Measurements from ENCODE around the gene PIH1D1.
"Not testable (repeated sequence)": the region's sequence is repeated elsewhere in the genome, so short reads cannot be mapped to it uniquely, and the experiment has no call there.

PIH1D1 gene

DNA sequence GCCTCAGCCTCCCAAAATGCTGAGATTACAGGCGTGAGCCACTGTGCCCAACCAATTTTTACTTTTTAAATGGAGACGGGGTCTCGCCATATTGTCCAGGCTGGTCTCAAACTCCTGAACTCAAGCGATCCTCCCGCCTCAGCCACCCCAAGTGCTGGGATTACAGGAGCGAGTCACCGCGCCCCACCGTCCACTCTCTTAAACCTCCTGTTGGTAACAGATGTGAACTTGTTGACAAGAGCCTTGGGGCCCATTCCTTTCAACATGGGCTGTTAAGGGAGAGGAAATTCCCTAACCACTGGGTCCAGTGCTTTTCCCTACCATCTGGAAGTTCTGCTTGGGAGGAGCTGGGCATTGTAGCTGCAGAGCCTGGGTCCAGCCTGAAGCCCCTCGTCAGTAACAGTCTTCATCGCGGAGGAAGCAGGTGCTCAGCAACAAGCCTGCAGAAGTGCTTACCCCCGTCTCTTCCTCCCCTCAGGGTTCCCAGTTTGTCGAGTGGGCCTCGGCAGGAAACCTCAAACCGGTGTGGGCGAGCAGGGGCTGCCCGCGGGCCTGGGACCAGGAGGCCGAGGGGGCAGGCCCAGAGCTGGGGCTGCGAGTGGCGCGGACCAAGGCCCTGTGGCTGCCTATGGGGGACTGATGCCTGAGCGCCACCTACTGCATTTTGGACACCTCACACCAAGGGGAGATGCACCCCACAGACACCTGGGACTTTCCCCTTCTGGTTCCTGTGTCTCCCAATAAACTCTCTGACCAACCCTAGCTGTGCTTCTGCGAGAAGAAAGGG is 18.4 kb upstream of the PIH1D1 start:
- H3K27ac ChIP-seq (ENCODE audit: insufficient read depth, low read length, poor library complexity, severe bottlenecking) = peak overlapping the region; percentile 93
- DNase-seq = peak; percentile 71 to 83 (median 77)
- no peak overlapping the region for H3K4me3 ChIP-seq (ENCODE audit: insufficient read depth, low read depth, low read length, poor library complexity, severe bottlenecking)
- peaks cover 14% of the 10 kb centered on the region for H3K36me3 ChIP-seq (ENCODE audit: control insufficient read depth, insufficient read depth, low read length)
- no peaks in the 10 kb centered on the region for H3K27me3 ChIP-seq (replicated peaks; ENCODE audit: control insufficient read depth, insufficient read depth, low read length, poor library complexity, severe bottlenecking)
- no peaks in the 10 kb centered on the region for H3K9me3 ChIP-seq (ENCODE audit: control insufficient read depth, low read length)
- H3K4me1 ChIP-seq (ENCODE audit: control insufficient read depth, insufficient read depth, low read length, poor library complexity, severe bottlenecking) = peaks cover 55% of the 10 kb centered on the region

DNA sequence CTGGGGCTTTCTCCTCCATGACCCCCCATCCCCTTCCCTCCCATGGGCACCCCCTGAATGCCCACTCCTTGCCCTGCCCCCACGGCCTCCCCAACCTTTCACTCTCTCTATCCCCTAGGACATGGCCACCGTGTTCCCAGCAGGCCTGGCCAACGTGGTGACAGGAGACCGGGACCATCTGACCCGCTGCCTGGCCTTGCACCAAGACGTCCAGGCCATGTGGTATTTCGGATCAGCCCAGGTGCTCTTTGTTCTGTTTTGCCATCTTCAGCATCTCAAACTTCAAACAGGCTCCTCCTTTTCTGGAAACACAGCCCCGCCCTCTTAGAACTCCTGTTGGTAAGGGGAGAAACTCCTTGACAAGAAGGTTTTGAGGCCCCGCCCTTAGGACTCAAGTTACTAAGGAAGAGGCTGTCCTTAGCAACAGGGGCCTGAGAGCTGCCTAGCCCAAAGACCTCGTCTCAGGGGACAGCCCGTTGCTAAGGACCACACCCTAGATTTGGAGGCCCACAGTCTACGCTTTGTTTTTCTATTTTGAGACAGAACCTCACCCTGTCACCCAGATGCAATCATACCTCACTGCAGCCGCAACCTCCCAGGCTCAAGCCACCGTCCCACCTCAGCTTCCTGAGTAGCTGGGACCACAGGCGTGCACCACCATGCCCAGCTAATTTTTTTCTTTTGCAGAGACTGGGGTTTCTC is 17.3 kb upstream of the PIH1D1 start:
- peak overlapping the region; percentile 23 for H3K4me3 ChIP-seq (ENCODE audit: insufficient read depth, low read depth, low read length, poor library complexity, severe bottlenecking)
- DNase-seq = peak; percentile 90 to 94 (median 93)
- H3K9me3 ChIP-seq (ENCODE audit: control insufficient read depth, low read length) = no peaks in the 10 kb centered on the region
- peaks cover 55% of the 10 kb centered on the region for H3K4me1 ChIP-seq (ENCODE audit: control insufficient read depth, insufficient read depth, low read length, poor library complexity, severe bottlenecking)
- H3K27me3 ChIP-seq (replicated peaks; ENCODE audit: control insufficient read depth, insufficient read depth, low read length, poor library complexity, severe bottlenecking) = no peaks in the 10 kb centered on the region
- H3K36me3 ChIP-seq (ENCODE audit: control insufficient read depth, insufficient read depth, low read length) = peaks cover 24% of the 10 kb centered on the region
- peak overlapping the region; percentile 93 for H3K27ac ChIP-seq (ENCODE audit: insufficient read depth, low read length, poor library complexity, severe bottlenecking)

DNA sequence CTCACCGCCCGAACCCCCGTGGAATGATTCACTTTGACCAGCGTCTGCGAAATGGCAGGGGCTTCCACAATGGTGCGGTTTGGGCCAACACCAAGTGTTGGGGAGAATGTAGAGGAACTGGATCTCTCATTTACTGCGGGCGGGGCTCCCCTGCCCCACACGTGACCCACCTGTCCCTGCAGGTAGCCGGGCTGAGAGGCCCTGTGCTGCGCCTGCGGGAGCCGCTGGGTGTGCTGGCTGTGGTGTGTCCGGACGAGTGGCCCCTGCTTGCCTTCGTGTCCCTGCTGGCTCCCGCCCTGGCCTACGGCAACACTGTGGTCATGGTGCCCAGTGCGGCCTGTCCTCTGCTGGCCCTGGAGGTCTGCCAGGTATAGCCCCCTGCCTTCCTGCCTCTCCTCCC is 16.6 kb upstream of the PIH1D1 start:
- H3K27ac ChIP-seq (ENCODE audit: insufficient read depth, low read length, poor library complexity, severe bottlenecking) = peak overlapping the region; percentile 93

DNA sequence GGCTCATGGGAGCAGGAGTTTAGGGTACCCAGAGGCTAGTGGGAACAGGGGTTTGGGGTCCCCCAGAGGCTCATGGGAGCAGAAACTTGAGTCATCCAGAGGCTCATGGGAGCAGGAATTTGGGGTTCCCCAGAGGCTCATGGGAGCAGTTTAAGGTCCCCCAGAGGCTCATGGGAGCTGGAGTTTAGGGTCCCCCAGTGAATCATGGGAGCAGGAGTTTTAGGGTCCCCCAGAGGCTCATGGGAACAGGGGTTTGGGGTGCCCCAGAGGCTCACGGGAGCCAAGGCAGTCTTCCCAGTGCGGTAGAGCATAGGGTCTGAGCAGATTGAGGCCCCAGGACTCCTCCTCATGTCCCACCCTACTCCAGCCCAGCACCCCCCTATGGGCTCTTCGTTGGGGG is 13.8 kb upstream of the PIH1D1 start:
- no peaks in the 10 kb centered on the region for H3K27me3 ChIP-seq (replicated peaks; ENCODE audit: control insufficient read depth, insufficient read depth, low read length, poor library complexity, severe bottlenecking)
- H3K36me3 ChIP-seq (ENCODE audit: control insufficient read depth, insufficient read depth, low read length) = peaks cover 31% of the 10 kb centered on the region
- H3K4me1 ChIP-seq (ENCODE audit: control insufficient read depth, insufficient read depth, low read length, poor library complexity, severe bottlenecking) = peaks cover 27% of the 10 kb centered on the region
- no peak overlapping the region for H3K4me3 ChIP-seq (ENCODE audit: insufficient read depth, low read depth, low read length, poor library complexity, severe bottlenecking)
- DNase-seq = no peak
- H3K27ac ChIP-seq (ENCODE audit: insufficient read depth, low read length, poor library complexity, severe bottlenecking) = peak overlapping the region; percentile 55
- H3K9me3 ChIP-seq (ENCODE audit: control insufficient read depth, low read length) = no peaks in the 10 kb centered on the region

More for the DNA sequence above, 16.6 kb upstream of the PIH1D1 start:
- Histone ChIP-seq H3K36me3 (ENCODE audit: control insufficient read depth, insufficient read depth, low read length) (peaks cover 26% of the 10 kb centered on the region), H3K4me1 (ENCODE audit: control insufficient read depth, insufficient read depth, low read length, poor library complexity, severe bottlenecking) (peaks cover 48% of the 10 kb centered on the region), H3K4me3 (ENCODE audit: insufficient read depth, low read depth, low read length, poor library complexity, severe bottlenecking) (peak overlapping the region; percentile 23), H3K9me3 (ENCODE audit: control insufficient read depth, low read length) (no peaks in the 10 kb centered on the region), H3K27me3 (replicated peaks; ENCODE audit: control insufficient read depth, insufficient read depth, low read length, poor library complexity, severe bottlenecking) (no peaks in the 10 kb centered on the region)
- DNase-seq = no peak

DNA sequence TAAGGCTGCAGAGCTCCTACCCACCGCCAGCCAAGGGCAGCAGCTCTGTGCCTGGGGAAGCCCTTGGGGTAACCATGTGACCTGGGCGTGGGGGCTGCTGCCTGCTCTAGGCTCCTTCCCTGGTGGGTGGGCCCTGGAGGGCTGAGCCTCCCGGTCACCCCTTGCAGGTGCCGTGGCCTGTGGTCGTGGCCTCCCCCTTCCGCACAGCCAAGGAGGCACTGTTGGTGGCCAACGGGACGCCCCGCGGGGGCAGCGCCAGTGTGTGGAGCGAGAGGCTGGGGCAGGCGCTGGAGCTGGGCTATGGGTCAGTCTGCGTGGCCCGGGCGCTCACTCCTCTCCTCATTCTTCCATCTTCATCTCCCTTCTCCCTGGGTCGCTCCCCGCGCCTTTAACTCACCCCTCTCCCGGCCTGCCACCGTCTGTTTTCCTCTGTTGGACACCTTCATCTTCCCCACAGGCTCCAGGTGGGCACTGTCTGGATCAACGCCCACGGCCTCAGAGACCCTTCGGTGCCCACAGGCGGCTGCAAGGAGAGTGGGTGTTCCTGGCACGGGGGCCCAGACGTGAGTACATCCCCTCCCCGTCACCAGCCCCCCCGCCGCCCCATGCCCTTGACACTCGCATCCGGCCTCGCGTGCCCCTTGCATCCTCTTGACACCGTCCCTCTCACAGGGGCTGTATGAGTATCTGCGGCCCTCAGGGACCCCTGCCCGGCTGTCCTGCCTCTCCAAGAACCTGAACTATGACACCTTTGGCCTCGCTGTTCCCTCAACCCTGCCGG is 12.5 kb upstream of the PIH1D1 start:
- H3K4me1 ChIP-seq (ENCODE audit: control insufficient read depth, insufficient read depth, low read length, poor library complexity, severe bottlenecking) = peaks cover 17% of the 10 kb centered on the region
- no peaks in the 10 kb centered on the region for H3K27me3 ChIP-seq (replicated peaks; ENCODE audit: control insufficient read depth, insufficient read depth, low read length, poor library complexity, severe bottlenecking)
- H3K9me3 ChIP-seq (ENCODE audit: control insufficient read depth, low read length) = no peaks in the 10 kb centered on the region
- no peak overlapping the region for H3K27ac ChIP-seq (ENCODE audit: insufficient read depth, low read length, poor library complexity, severe bottlenecking)
- no peak for DNase-seq
- H3K36me3 ChIP-seq (ENCODE audit: control insufficient read depth, insufficient read depth, low read length) = peaks cover 39% of the 10 kb centered on the region
- no peak overlapping the region for H3K4me3 ChIP-seq (ENCODE audit: insufficient read depth, low read depth, low read length, poor library complexity, severe bottlenecking)

DNA sequence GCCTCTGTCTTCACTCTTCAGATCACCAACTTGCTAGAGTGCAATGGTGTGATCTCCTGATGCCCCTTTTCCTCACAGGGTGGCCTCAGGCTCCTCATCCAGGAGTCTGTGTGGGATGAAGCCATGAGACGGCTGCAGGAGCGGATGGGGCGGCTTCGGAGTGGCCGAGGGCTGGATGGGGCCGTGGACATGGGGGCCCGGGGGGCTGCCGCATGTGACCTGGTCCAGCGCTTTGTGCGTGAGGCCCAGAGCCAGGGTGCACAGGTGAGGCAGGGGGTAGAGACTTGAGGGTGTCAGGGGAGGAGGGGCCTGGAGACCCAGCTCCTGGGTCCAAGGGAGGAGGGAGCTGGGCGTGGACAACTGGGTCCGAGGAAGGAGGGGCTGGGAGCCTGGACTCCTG is 10.9 kb upstream of the PIH1D1 start:
- DNase-seq = no peak
- Histone ChIP-seq H3K9me3 (ENCODE audit: control insufficient read depth, low read length) (no peaks in the 10 kb centered on the region), H3K36me3 (ENCODE audit: control insufficient read depth, insufficient read depth, low read length) (peaks cover 39% of the 10 kb centered on the region), H3K27ac (ENCODE audit: insufficient read depth, low read length, poor library complexity, severe bottlenecking) (no peak overlapping the region), H3K27me3 (replicated peaks; ENCODE audit: control insufficient read depth, insufficient read depth, low read length, poor library complexity, severe bottlenecking) (no peaks in the 10 kb centered on the region), H3K4me3 (ENCODE audit: insufficient read depth, low read depth, low read length, poor library complexity, severe bottlenecking) (no peak overlapping the region), H3K4me1 (ENCODE audit: control insufficient read depth, insufficient read depth, low read length, poor library complexity, severe bottlenecking) (peaks cover 11% of the 10 kb centered on the region)

DNA sequence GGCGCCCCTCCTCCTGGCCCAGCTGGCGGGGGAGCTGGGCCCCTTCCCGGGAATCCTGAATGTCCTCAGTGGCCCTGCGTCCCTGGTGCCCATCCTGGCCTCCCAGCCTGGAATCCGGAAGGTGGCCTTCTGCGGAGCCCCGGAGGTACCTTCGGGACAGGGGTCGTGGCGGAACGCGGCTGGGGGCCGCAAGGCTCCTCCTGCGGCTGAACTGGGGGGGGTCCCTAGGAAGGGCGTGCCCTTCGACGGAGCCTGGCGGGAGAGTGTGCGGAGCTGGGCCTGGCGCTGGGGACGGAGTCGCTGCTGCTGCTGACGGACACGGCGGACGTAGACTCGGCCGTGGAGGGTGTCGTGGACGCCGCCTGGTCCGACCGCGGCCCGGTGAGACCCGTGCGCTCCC is 10.0 kb upstream of the PIH1D1 start:
- no peak overlapping the region for H3K27ac ChIP-seq (ENCODE audit: insufficient read depth, low read length, poor library complexity, severe bottlenecking)
- H3K4me3 ChIP-seq (ENCODE audit: insufficient read depth, low read depth, low read length, poor library complexity, severe bottlenecking) = no peak overlapping the region

DNA sequence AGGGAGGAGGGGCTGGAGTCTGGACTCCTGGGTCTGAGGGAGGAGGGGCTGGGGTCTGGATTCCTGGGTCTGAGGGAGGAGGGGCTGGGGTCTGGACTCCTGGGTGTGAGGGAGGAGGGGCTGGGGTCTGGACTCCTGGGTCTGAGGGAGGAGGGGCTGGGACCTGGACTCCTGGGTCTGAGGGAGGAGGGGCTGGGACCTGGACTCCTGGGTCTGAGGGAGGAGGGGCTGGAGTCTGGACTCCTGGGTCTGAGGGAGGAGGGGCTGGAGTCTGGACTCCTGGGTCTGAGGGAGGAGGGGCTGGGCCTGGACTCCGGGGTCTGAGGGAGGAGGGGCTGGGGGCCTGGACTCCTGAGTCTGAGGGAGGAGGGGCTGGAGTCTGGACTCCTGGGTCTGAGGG is 9.5 kb upstream of the PIH1D1 start:
- not testable (repeated sequence) for H3K9me3 ChIP-seq (ENCODE audit: control insufficient read depth, low read length); H3K4me3 ChIP-seq (ENCODE audit: insufficient read depth, low read depth, low read length, poor library complexity, severe bottlenecking); H3K27me3 ChIP-seq (replicated peaks; ENCODE audit: control insufficient read depth, insufficient read depth, low read length, poor library complexity, severe bottlenecking); H3K27ac ChIP-seq (ENCODE audit: insufficient read depth, low read length, poor library complexity, severe bottlenecking); DNase-seq; H3K4me1 ChIP-seq (ENCODE audit: control insufficient read depth, insufficient read depth, low read length, poor library complexity, severe bottlenecking)
- peaks cover 36% of the 10 kb centered on the region for H3K36me3 ChIP-seq (ENCODE audit: control insufficient read depth, insufficient read depth, low read length)

More for the DNA sequence above, 10.0 kb upstream of the PIH1D1 start:
- H3K36me3 ChIP-seq (ENCODE audit: control insufficient read depth, insufficient read depth, low read length) = peaks cover 39% of the 10 kb centered on the region
- H3K4me1 ChIP-seq (ENCODE audit: control insufficient read depth, insufficient read depth, low read length, poor library complexity, severe bottlenecking) = peaks cover 8% of the 10 kb centered on the region
- no peaks in the 10 kb centered on the region for H3K27me3 ChIP-seq (replicated peaks; ENCODE audit: control insufficient read depth, insufficient read depth, low read length, poor library complexity, severe bottlenecking)
- H3K9me3 ChIP-seq (ENCODE audit: control insufficient read depth, low read length) = no peaks in the 10 kb centered on the region
- DNase-seq = no peak

DNA sequence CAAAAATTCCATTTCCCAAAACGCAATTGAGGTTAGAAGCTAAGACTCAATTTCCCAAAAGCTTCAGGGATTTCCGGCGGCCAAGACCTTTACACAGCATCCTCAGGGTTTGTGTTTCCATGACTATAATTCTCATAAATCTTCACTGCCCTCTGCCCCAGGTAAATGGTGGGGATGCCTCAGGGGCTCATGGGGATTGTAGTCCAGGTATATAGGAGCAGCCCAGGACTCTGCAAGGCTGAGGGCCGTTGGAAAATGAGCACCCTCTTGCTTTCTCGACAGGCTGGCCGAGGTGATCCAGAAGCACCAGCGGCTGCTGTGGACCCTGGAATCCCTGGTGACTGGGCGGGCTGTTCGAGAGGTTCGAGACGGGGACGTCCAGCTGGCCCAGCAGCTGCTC is 7.8 kb upstream of the PIH1D1 start:
- Histone ChIP-seq H3K4me1 (ENCODE audit: control insufficient read depth, insufficient read depth, low read length, poor library complexity, severe bottlenecking) (peaks cover 7% of the 10 kb centered on the region), H3K27me3 (replicated peaks; ENCODE audit: control insufficient read depth, insufficient read depth, low read length, poor library complexity, severe bottlenecking) (no peaks in the 10 kb centered on the region), H3K4me3 (ENCODE audit: insufficient read depth, low read depth, low read length, poor library complexity, severe bottlenecking) (no peak overlapping the region), H3K27ac (ENCODE audit: insufficient read depth, low read length, poor library complexity, severe bottlenecking) (no peak overlapping the region), H3K36me3 (ENCODE audit: control insufficient read depth, insufficient read depth, low read length) (peaks cover 20% of the 10 kb centered on the region), H3K9me3 (ENCODE audit: control insufficient read depth, low read length) (no peaks in the 10 kb centered on the region)
- DNase-seq = no peak

DNA sequence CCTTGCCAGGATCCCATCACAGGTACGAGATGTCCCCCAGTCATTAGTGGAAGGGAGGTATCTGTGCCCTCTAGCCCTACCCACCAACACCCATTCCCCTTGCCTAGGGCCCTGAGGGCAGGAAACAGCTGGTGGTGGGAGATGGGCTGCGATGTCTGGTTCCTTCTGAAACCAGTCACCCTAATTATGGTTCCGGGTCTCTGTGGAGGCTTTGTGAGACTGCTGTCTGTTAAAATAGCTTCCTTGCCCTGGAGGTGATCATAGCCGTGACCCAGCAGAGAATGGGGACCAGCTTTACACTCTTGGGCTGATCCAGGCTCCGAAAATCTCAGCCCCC is 6.9 kb upstream of the PIH1D1 start:
- H3K9me3 ChIP-seq (ENCODE audit: control insufficient read depth, low read length) = no peaks in the 10 kb centered on the region
- peaks cover 15% of the 10 kb centered on the region for H3K4me1 ChIP-seq (ENCODE audit: control insufficient read depth, insufficient read depth, low read length, poor library complexity, severe bottlenecking)
- H3K36me3 ChIP-seq (ENCODE audit: control insufficient read depth, insufficient read depth, low read length) = peaks cover 13% of the 10 kb centered on the region
- no peak overlapping the region for H3K4me3 ChIP-seq (ENCODE audit: insufficient read depth, low read depth, low read length, poor library complexity, severe bottlenecking)
- DNase-seq = no peak
- H3K27ac ChIP-seq (ENCODE audit: insufficient read depth, low read length, poor library complexity, severe bottlenecking) = peak overlapping the region; percentile 56
- no peaks in the 10 kb centered on the region for H3K27me3 ChIP-seq (replicated peaks; ENCODE audit: control insufficient read depth, insufficient read depth, low read length, poor library complexity, severe bottlenecking)

Measured in effector memory CD4-positive, alpha-beta T cell (primary cell).